ENCODE results near the gene LIN54. TPM values are rescaled to one million over a fixed set of nuclear protein-coding genes. Genes with fewer than 3 reads are reported as not detected.

The LIN54 gene
- polyA plus RNA-seq, 1 donor (not counting 4 experiments of a cell fraction or from before 2014, with no cell fraction given) = 8.1 TPM

DNA sequence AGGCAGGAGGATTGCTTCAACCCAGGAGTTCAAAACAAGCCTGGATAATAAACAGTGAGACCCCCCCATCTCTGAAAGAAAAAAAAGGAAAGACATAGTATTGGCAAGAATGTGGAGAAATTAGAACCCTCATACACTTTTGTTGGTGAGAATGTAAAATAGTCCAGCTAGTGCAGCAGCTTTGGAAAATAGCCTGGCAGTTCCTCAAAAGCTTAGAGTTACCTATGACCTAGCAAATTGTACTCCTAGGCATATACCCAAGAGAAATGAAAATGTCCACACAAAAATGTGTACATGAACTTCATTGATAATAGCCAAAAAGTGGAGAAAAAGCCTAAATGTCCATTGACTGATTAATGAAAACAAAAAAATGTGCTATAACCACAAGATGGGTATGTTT lies 88.8 kb downstream of the LIN54 start:
- FAIRE-seq (no peak), DNase-seq (ENCODE audit: low read depth, low spot score) (no peak)
- no peaks in the 10 kb centered on the region for H3K9me1 ChIP-seq (ENCODE audit: control insufficient read depth, extremely low read depth, insufficient read depth, low read length)
- H3K4me2 ChIP-seq (ENCODE audit: control insufficient read depth, extremely low read depth, insufficient read depth, low read depth, low read length) = no peak overlapping the region
- dilution Hi-C loops (cut with MboI; ENCODE audit: extremely low pct_ligation_motif_present, low sequenced_read_pairs) = no loop called here
- H3K27ac ChIP-seq (ENCODE audit: control insufficient read depth, insufficient read depth, low read length) = no peak overlapping the region
- no peak overlapping the region for H3K4me3 ChIP-seq (ENCODE audit: control insufficient read depth in 2 of 3, extremely low read depth in 1 of 3, insufficient read depth in 2 of 3, low read depth in 1 of 3, low read length in 3 of 3)
- no peaks in the 10 kb centered on the region for H3K36me3 ChIP-seq (ENCODE audit: control insufficient read depth in 2 of 2, extremely low read depth in 1 of 2, insufficient read depth in 2 of 2, low read length in 2 of 2)
- TF ChIP-seq, protein P1, sequence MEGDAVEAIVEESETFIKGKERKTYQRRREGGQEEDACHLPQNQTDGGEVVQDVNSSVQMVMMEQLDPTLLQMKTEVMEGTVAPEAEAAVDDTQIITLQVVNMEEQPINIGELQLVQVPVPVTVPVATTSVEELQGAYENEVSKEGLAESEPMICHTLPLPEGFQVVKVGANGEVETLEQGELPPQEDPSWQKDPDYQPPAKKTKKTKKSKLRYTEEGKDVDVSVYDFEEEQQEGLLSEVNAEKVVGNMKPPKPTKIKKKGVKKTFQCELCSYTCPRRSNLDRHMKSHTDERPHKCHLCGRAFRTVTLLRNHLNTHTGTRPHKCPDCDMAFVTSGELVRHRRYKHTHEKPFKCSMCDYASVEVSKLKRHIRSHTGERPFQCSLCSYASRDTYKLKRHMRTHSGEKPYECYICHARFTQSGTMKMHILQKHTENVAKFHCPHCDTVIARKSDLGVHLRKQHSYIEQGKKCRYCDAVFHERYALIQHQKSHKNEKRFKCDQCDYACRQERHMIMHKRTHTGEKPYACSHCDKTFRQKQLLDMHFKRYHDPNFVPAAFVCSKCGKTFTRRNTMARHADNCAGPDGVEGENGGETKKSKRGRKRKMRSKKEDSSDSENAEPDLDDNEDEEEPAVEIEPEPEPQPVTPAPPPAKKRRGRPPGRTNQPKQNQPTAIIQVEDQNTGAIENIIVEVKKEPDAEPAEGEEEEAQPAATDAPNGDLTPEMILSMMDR (optimal IDR thresholded peaks at IDR 0.05 in 1 of 3, IDR thresholded peaks at IDR 0.05 in 1 of 3, conservative IDR thresholded peaks at IDR 0.05 in 1 of 3; ENCODE audit: extremely low read depth in 1 of 3, insufficient read depth in 2 of 3, low read length in 3 of 3) = no peak
- no peak for TF ChIP-seq EZH2 (IDR thresholded peaks at IDR 0.05; ENCODE audit: low read length)
- no peak overlapping the region for H3K9ac ChIP-seq (ENCODE audit: control insufficient read depth, extremely low read depth, insufficient read depth, low read length)
- no peaks in the 10 kb centered on the region for H3K9me3 ChIP-seq (ENCODE audit: control insufficient read depth, low read depth, low read length)
- no peaks in the 10 kb centered on the region for H3K27me3 ChIP-seq (ENCODE audit: control insufficient read depth, extremely low read depth, insufficient read depth, low read length)
- no peaks in the 10 kb centered on the region for H3K4me1 ChIP-seq (ENCODE audit: control insufficient read depth, extremely low read depth, insufficient read depth, low read length)
- H3K79me2 ChIP-seq (ENCODE audit: control insufficient read depth, insufficient read depth, low read length) = no peaks in the 10 kb centered on the region
- H4K20me1 ChIP-seq (ENCODE audit: control insufficient read depth, extremely low read depth, insufficient read depth, low read length) = no peaks in the 10 kb centered on the region
- H2AFZ ChIP-seq (ENCODE audit: control insufficient read depth, low read length) = no peak overlapping the region

DNA sequence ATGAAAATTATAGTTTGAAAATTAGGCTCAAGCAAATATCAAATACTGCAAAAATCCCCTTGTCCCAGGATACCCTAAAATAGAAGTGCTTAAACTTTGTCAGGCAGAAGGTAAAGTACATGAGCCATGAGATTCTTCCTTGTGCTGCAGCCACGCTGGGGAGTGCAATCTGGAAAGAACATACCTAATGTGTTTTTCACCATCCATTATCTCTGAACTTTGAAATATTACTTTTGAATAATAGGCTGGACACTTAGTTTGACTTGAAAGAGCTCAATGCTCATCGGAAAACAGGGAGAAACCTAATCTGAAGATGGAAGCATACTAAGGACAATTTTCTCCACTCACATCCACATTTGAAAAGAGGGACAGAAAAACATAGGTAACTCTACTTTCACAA lies 91.2 kb downstream of the LIN54 start:
- no peaks in the 10 kb centered on the region for H3K9me1 ChIP-seq (ENCODE audit: control insufficient read depth, extremely low read depth, insufficient read depth, low read length)
- no peak for TF ChIP-seq EZH2 (IDR thresholded peaks at IDR 0.05; ENCODE audit: low read length)
- TF ChIP-seq, protein P1 (optimal IDR thresholded peaks at IDR 0.05 in 1 of 3, IDR thresholded peaks at IDR 0.05 in 1 of 3, conservative IDR thresholded peaks at IDR 0.05 in 1 of 3; ENCODE audit: extremely low read depth in 1 of 3, insufficient read depth in 2 of 3, low read length in 3 of 3) = no peak
- DNase-seq (ENCODE audit: low read depth, low spot score) (no peak), FAIRE-seq (no peak)
- dilution Hi-C loops (cut with MboI; ENCODE audit: extremely low pct_ligation_motif_present, low sequenced_read_pairs) = no loop called here
- no peak overlapping the region for H2AFZ ChIP-seq (ENCODE audit: control insufficient read depth, low read length)
- H3K36me3 ChIP-seq (ENCODE audit: control insufficient read depth in 2 of 2, extremely low read depth in 1 of 2, insufficient read depth in 2 of 2, low read length in 2 of 2) = no peaks in the 10 kb centered on the region
- no peaks in the 10 kb centered on the region for H3K79me2 ChIP-seq (ENCODE audit: control insufficient read depth, insufficient read depth, low read length)
- H3K4me3 ChIP-seq (ENCODE audit: control insufficient read depth in 2 of 3, extremely low read depth in 1 of 3, insufficient read depth in 2 of 3, low read depth in 1 of 3, low read length in 3 of 3) = no peak overlapping the region
- H4K20me1 ChIP-seq (ENCODE audit: control insufficient read depth, extremely low read depth, insufficient read depth, low read length) = no peaks in the 10 kb centered on the region
- no peaks in the 10 kb centered on the region for H3K27me3 ChIP-seq (ENCODE audit: control insufficient read depth, extremely low read depth, insufficient read depth, low read length)
- H3K9me3 ChIP-seq (ENCODE audit: control insufficient read depth, low read depth, low read length) = no peaks in the 10 kb centered on the region
- no peak overlapping the region for H3K4me2 ChIP-seq (ENCODE audit: control insufficient read depth, extremely low read depth, insufficient read depth, low read depth, low read length)
- no peak overlapping the region for H3K27ac ChIP-seq (ENCODE audit: control insufficient read depth, insufficient read depth, low read length)
- no peaks in the 10 kb centered on the region for H3K4me1 ChIP-seq (ENCODE audit: control insufficient read depth, extremely low read depth, insufficient read depth, low read length)
- H3K9ac ChIP-seq (ENCODE audit: control insufficient read depth, extremely low read depth, insufficient read depth, low read length) = no peak overlapping the region
